Activated CD4-positive, CD25-positive, alpha-beta regulatory T cell treated with anti-CD3 and anti-CD28 coated beads, Interleukin-2, amount 50 U/mL, for 16 hours (primary cell): ENCODE results near the gene LAD1.

Source experiments
- DNase-seq: peaks from one replicate; pipeline ENCODE4 v3.0.0-alpha.2; 2020; ENCODE audit warnings: low read depth, low spot score

Gene LAD1

DNA sequence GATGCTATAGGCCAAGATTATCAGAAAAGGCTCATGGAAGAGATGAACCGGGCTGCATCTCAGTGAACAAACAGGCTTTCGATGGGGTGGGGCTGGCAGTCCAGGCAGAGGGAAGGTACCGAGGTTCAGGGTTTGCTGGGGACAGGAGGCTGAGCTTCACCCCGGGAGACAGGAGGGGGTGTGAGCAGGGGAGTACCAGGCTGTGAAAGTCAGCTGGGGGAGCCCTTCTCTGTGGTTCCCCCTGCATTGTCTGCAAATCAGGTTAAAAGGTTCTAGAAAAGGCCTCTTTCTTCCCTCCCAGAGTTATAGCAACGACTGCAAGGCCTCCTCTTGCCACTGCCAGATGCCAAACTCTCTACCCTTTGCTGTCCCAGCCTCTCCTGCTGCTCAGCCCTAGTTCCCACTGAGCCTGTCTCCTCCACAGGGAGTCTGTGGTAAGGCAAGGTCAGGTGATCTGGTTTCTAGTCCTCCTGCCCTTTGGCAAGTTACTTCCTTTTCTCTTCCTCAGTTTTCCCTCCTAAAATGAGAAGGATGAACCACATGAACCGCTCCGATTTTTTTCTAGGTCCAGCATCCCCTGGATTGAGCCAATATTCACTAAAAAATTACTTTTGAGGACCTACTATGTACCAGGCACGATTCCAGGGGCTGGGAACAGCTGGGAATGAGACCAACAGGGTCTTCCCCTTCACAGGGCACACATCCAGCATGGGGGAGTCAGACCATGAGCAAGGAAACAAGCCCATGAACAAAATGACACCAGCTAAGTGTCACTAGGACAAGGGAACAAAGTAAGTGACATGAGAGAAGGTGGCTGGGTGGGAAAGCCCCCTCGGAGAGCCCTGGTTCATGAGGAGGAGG lies 7.2 kb downstream of the LAD1 start:
- DNase-seq = no peak

DNA sequence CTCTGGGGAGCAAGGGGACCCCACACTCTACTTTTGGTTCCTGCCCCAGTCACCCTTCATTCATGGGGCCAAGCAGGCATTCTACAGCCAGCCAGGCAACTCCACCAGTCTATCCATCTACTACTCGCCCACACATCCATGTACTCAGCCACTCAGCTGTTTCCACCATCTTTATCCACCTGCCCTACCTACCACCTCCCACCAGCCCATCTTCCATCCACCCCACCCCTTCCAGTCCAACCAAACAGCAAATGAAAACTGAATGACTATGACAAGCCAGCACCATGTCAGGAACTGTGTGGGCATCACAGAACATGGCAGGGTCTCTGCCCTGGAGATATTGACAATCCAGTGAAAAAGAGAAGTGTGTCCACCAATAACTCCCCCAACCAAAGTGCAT lies 7.9 kb downstream of the LAD1 start:
- DNase-seq = no peak

GRCh38 chr1:201389051-201389450 lies 10.1 kb downstream of the LAD1 start:
- no peak for DNase-seq

DNA sequence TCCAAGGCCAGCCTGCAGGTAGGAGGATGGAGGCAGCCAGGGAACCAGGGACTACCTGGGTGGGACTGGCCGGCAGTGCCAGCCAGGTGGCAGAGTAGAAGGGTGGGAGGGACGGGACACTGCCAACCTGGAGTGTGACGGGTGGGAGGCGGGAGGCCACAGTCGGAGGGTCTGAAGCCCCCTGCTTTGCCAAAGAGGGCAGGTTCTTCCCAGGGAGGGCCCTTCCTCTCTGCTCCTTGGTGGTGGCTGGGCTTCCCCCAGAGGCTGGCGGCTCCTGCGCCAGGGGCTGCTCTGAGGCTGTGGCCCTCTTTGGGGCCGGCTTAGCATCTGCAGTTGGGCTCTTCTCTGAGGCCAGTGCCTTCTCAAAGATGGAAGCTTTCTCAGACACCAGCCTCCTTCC lies 12.9 kb downstream of the LAD1 start:
- DNase-seq = no peak

- DNase-seq = no peak
Measured at GRCh38 chr1:201385299-201385891, 13.7 kb downstream of the LAD1 start.

DNA sequence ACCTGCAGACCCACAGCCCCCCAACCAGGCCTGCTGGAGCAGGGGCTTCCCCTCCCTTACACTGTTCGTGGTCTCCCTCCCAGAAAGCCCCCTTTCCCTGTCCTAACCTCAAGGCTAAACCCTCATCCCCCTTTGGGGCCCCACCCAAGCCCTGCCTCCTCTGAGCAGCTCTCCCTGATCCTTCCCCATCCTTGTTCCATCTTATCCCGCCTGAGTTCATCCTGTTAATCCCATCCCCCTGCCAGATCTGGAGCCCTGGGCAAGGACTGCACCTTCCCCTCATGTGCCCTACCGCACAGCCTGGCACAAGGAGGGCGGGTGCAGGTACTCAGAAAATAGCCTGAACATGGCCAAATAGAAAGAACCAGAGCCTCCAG lies 14.7 kb downstream of the LAD1 start:
- no peak for DNase-seq

- DNase-seq = no peak
Measured at GRCh38 chr1:201383647-201384405, 15.3 kb downstream of the LAD1 start.

GRCh38 chr1:201381130-201381529 lies 18.0 kb downstream of the LAD1 start:
- no peak for DNase-seq

DNA sequence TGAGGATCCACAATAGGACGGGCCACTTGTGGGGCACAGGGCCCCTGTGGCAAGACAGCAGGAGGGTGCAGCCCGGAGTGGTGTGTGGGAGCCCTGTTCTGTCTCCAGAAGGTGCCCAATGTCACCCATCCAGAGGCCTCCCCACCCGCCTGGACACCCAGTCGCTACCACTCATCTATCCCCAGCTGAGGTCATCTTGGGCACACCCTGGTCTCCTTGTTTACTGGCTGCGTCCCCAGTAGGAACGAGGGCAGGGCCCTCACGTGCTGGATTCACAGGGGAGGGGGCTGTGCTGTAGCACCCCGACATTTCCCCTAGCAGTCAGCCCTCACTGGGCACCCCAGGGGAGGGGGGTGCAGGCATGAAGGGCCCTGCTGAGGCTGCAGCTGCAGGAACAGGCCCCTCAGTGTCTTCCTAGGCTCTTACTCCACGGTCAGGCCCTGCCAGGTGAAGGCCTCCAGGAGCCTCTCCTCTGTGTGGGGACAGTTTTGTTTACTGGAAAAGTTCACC lies 19.3 kb downstream of the LAD1 start:
- DNase-seq = no peak

DNA sequence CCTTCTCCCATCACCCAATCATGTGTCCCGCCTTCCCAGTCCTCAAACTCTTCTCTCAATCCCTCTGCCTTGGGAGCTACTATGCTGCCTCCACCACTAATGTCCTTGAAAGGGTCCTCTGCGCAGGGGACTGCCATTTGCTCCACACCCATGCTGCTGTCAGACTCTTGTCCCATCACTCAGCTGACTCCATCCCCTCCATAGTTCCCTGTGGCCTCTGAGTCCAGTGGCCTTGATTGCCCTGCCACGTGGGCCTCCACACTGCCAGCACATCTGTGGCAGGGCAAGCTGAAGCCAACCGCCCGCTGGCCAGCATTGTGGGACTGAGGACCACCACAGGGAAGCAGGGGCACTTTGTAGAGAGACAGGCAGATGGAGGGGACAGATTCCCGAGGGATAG lies 20.3 kb downstream of the LAD1 start:
- no peak for DNase-seq

DNA sequence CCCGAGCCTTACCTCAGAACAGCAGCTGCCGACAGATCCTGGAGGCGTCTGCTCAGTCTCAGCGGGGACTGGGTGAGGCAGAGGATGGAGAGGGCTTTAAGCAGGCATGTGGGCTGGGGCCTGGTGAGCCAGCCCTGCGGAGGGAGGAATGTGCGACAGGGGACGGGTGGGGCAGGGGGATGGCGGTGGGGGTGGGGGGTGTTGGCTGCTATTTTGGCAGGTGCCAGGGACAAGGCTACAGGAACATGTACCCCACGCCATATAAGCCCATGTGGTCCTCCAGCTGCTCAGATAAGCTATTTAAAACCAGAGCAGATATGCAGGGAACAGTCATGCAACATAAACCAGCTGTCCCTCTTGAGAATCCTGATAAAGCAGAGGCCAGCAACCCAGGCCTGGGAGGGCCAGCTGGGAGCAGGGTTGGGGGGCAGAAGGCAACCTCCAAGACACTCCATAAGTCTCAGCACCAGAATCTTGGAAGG lies 21.5 kb downstream of the LAD1 start, which contains the start of gene TNNT2:
Gene TNNT2, minus strand, starts transcription at position 70 of the 482 bp plus-strand sequence. CDS start 4,426 bp downstream, outside the sequence.
- no peak for DNase-seq

GRCh38 chr1:201376464-201377374 lies 22.4 kb downstream of the LAD1 start:
- no peak for DNase-seq

DNA sequence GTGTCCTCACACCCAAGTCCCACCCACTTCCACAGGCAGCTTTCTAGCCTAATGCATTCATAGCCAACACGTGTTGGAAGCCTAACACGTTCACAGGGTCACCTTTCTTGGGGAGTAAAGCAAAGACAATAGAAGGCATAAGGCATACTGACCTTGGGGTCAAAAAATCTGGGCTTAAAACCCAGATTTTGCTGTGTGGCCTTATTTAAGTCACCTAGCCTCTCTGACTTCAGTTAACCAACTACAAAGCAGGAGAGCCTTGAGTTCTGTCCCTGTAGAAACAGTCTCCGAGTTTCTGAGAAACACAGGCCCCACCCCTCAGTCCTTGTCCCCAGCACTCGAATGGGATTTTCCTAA lies 23.0 kb downstream of the LAD1 start:
- DNase-seq = no peak

DNA sequence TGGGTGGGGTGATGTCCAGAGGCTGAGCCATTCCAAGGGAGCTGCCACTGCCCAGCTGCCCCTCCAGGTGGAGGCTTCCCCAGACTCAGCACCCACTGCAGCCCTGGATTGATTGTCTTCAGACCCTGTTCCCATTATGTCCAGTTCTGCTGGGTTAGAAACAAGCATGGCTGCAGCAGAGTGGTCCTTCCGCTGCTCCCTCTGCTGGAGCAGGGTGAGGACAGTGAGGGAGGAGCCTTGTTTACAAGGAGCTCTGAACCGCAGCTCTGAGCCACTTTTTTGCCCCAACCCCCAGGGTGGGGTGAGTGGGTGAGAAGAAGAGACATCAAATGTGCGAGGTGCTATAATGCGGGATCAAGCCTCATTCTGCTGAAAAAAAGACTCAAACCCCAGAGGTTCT lies 24.0 kb downstream of the LAD1 start:
- DNase-seq = no peak

DNA sequence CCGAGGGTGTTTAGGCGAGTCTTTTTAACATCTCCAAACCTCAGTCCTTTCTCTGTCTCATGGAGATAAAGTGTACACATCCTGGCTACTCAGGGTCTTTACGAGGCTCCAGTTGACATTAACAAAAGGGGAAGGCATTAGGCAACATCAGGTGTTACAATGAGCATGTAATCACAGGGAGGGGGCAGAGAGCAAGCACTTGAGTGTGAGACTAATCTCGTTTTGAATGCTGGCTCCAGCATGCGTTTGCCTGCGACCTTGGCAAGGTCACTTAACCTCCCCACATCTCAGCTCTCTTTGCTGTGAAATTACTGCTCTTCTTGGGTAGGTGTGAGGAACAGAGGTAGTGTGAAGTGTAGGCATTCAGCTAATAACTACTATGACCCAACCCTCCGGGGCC lies 24.8 kb downstream of the LAD1 start:
- no peak for DNase-seq

DNA sequence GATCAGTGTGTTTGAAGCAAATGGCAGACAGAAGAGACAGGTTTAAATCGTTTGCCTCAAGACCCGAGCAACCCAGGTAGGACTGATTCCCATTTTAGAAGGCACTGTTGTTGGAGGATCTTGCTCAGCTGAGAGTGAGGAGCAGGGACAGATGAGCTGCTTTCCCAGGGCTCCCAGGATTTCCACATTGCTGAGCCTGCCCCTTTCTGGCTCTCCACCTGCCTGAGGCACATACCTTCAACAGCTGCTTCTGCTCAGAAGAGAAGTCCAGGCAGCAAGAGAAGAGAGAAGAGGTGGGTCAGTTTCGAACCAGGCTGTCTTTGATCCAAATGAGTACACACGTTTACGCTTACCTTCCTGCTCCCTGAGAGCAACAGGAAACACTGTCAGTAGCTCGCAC lies 27.3 kb downstream of the LAD1 start:
- no peak for DNase-seq

GRCh38 chr1:201371276-201371675 lies 27.8 kb downstream of the LAD1 start:
- DNase-seq = no peak

GRCh38 chr1:201370500-201370899 lies 28.6 kb downstream of the LAD1 start:
- DNase-seq = no peak

- DNase-seq = no peak
Measured at GRCh38 chr1:201369209-201369608, 29.9 kb downstream of the LAD1 start.

GRCh38 chr1:201366696-201367095 lies 32.4 kb downstream of the LAD1 start:
- DNase-seq = no peak

- no peak for DNase-seq
Measured at GRCh38 chr1:201365251-201365650, 33.9 kb downstream of the LAD1 start.
